GM21423 (cell line): Measurements from ENCODE around the gene CRYGA.
A peak's percentile ranks its signal among the peaks of the same experiment; 100 is the strongest.

Experiments
- ATAC-seq: cut with Tn5 transposase; IDR thresholded peaks from one replicate; pipeline ENCODE4 v1.9.1; 2021; ENCODE audit warnings: mild to moderate bottlenecking, moderate library complexity; ENCODE audit not compliant: unreplicated experiment

Gene CRYGA, protein sequence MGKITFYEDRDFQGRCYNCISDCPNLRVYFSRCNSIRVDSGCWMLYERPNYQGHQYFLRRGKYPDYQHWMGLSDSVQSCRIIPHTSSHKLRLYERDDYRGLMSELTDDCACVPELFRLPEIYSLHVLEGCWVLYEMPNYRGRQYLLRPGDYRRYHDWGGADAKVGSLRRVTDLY

DNA sequence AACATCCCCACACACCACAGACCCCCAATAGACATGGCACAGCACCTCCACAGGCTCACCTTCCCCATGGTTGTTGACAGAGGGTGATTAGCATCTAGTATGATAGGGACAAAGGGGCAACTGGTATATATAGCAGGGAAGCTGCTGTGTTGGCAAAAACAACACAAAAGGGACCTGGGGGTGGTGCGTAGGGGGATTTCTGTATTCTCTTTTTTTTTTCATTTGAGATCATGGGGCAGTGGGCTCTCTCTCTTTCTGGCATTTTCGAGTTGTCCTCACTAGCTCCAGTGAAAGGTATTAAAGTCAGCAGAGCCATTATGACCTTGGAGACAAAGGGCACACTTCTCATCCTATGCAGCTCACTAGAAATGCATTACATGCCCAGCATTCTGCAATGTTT lies at the start of gene CRYGA:
Gene CRYGA (minus strand): TSS at position 101 of the 400 bp plus-strand sequence. CDS start 33 bp downstream, at position 68.
- ATAC-seq = no peak

DNA sequence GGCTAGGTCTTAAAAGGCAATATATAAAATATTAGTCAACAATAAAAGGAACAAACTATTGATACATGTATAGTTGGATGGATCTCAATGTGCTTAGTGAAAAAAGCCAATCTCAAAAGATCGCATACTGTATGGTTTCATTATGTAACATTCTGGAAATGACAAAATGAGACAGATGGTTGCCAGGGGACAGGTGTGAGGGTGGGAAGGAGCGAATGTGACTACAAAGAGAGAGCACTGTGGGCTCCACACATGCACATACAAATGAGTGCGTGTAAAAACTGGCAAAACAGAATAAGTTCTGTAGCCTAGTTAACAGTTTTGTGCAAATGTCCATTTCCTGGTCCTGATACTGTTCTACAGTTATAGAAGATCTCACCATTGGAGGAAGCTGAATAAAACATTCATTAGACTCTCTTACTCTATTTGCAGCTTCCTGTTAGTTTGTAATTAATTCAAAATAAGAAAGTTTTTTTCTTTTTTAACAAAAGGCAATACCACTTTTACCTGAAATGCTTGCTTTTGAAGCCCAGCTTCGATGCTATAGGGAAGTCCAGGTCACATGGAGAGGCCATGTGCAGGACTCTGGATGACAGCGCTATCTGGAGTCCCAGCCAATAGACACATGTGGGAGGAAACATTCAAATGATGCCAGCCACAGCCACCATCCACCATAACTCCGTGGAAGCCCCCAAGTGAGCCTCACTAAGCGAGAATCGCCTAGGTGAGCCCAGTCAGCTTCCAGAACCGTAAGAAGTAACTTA lies 47.5 kb upstream of the CRYGA start:
- no peak for ATAC-seq

DNA sequence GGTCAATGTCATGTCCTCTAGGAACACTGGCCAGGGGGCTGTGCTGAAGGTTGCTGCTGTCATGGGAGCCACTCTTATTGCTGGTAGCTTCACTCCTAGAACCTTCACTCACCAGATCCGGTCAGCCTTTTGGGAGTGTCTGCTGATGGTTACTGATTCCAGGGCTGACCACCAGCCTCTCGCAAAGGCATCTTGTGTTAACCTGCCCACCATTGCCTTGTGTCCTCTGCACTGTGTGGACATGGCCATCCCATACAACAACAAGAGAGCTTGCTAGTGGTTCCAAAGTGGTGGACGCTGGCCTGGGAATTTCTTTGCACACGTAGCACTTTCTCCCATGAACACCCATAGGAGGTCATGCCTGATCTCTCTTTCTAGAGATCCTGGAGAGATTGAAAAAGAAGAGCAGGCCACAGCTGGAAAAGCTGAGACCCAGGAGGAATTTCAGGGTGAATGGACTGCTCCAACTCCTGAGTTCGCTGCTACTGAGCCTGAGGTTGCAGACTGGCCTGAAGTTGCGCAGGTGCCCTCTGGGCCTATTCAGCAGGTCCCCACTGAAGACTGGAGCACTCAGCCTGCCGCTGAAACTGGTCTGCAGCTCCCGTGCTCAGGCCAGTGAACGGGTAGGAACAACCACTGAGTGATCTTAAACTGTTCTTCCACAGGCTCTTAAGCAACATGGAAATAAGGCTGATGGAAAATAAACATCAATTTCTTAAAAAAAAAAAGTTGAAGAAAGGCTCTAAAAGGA lies 45.1 kb upstream of the CRYGA start:
- ATAC-seq = no peak

DNA sequence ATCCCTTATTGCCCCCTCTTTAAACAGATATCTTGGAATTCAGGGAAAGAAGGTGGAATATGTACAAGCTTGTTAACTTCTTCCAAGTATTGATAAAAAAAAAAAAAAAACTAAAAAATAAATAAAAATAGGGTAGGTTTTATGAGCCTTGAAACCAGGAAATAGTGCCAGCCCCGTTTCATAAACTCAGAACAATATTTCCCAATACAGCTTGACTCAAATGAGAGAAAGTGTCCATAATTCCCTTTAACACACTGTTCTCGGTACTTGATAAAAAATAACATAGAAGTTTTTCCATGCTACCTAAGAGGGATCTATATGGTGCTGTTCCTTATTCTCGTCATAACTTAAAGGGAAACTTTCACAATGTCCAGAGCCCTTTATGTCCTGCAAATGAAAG lies 44.4 kb upstream of the CRYGA start:
- no peak for ATAC-seq

DNA sequence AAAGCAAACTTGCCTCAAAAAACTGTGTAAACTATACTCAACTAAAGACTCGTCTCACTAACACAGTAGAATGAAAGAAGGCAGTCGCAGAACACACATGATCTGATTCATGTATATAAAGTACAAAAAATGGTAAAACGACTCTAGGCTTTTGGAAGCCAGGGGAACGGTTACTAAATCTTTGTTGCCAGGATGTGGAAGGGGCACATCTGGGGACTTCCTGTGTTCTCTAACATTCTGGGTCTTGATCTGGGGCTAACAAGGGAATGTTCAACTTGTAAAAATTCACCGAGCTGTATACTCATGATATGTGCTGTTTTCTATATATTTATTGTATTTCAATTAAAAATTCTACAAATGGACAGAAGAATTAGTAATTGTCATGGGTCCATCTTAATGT lies 40.8 kb upstream of the CRYGA start:
- no peak for ATAC-seq

DNA sequence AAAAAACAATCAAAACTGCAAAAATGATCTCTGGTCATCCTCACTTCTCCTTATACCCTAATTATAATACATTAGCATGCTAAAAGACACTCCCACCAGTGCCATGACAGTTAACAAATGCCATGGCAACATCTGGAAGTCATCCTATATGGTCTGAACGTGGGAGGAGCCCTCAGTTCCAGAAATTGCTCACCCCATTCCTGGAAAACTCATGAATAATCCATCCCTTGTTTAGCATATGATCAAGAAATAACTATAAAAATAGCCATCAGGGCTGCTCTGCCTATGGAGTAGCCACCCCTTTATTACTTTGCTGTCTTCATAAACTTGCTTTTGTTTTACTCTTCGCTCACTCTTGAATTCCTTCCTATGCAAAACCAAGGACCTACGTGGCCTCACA lies 32.1 kb upstream of the CRYGA start:
- ATAC-seq = no peak

DNA sequence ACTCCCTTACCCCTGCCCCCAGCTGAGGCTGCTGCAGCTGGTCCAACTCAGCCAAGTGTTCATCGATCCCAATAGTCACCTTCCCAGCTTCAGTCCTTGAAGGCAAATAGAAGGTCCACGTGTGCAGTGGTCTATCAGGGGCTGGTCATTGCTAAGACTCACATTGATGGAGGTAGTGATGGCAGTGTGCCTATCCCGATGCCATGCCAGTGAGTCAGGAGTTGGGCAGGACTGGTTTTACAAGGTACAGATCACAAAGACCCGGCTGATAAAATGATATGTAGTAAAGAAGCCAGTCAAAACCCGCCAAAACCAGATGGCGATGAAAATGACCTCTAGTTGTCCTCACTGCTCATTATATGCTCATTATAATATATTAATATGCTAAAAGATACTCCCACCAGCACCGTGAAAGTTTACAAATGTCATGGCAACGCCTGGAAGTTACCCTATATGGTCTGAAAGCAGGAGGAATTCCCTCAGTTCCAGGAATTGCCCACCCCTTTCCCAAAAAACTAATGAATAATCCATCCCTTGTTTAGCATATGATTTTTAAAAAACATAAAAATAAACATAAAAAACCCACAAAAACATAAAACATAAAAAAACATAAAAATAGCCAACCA lies 29.3 kb upstream of the CRYGA start:
- no peak for ATAC-seq

DNA sequence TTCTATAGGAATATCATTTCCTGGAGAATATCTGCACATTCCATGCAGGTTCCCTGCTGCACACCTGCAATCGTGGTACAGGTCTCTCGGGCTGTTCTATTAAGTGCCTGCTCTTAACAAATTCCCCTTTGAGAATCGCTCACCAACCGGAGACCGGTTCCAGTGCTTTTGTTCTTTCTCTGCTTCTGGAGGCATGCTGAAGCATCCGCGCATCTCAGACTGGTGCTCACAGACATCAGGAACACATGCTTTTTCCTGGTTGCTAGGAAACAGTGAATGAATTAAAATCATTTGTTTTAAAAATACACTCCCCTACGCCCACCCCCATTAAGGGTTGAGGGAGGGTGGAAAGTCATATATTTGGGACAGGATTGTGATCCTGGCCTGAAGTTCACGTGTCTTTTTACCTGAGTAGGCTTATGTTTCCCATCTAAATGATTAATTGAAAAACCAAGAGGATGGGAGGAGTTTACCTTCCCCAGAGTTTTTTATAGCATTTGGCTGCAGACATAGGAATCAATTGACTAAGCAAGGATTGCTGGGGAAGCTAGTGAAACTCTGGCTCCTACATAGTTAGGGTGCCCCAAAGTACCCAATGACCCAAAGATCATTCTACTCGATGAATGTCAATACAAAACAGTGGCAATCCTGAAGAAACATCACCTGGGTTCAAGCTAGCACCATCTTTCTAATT lies 26.6 kb upstream of the CRYGA start, which contains the start of gene C2orf80:
Gene C2orf80 (minus strand): TSS at position 221 of the 694 bp plus-strand sequence. CDS start 3,044 bp downstream, outside the sequence.
- no peak for ATAC-seq

DNA sequence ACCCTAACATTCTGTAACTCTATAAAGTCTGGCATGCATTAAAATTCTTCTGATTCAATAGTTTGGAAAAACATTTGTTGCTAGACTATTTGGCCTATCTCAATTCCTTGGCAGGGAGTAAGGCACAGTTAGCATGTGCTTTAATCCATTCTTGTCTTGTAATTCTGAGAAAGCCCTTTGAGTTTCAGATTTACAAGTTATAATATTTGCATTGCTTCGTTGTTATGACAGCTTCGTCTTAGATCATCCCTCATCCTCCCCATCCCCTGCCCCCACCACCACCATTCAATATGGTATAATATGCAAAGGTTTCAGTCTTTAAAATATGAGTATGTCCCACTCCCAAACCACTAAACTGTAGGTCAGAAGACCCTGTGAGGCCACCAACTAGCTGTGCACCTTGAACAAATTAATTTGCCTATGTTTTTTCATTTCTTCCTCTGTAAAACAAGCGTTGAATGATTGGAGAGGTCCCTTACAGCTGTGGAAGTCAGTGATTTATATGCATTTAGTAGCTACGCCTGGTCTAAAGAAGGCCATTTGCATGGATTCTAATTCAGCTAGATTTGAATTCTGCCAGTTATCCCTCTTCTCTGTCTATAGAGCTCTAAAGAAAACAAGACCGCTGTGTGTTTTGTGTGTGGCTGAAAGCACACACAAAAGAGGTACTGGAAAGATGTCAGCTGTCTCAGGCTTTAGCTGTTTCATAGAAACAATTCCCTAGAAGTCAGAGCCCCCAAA lies 25.9 kb upstream of the CRYGA start:
- no peak for ATAC-seq

DNA sequence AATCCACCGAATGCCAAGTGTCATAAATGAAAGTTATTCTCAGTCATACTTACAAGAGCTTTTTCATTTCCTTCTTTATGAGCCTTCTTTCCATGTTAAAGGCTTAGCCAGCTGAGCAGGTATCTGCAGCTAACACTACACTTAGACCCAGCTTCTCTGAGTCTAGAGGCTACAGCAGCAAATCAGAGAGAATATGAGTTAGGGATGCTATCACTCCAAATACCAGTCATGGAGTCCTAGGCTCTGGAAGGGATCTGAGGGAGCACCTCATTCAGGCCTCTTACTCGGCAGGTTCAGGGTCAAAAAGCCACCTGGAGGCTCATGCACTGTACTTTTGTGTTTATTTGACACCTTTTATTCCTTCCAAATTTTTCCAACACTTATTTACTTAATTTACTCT lies 23.5 kb upstream of the CRYGA start:
- no peak for ATAC-seq

DNA sequence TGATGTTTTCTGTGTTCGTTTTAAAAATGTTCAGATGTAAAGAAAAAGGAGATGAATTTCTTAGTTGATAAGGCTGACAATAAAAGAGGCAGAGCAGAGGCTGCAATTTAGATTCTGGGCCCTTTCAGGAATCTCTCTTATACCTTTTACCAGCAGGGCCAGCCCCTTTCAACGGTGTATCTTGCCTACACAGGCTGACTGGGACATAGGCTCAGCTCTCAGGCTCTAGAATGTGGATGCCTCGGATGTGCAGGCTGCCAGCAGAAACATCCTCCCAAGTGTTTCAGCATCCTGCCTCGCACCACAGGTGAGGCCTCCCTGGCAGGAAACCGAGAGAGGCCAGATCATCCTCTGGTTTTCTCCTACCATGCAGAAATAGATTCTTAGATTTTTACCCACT lies 23.1 kb upstream of the CRYGA start:
- no peak for ATAC-seq

DNA sequence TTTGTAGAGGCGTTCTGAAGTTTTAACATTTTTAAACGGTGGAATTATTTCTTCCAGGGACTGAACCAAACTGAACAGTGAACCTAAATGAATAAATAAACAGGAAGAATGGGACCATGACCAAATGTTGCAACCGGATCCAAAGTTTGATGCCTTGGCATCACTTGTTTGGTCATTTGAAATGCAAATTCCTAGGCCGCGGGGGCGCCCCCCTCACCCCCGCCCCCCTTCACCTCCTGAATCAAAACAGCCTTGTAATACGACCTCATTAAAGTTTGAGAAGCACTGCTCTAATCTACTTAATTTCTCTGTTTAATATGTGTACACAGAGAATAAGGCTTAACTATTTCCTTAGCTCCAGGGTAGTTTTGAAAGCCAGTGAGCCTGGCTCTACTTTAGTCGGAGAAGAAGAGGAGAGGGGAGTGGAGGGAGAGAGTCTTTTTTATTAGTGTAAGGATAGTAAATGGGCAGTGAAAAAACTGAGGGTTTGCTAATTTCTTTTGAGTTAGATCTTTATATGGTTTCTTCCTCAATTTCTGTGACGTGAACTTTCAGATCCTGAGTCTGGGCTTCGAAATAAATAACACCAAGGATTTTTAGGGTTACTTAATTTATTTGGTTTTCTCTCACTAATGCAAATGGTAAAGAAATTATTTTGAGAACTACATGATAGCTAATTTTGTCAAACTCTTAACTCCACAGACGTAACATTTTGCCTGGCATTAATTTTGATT lies 20.8 kb upstream of the CRYGA start:
- ATAC-seq = no peak

DNA sequence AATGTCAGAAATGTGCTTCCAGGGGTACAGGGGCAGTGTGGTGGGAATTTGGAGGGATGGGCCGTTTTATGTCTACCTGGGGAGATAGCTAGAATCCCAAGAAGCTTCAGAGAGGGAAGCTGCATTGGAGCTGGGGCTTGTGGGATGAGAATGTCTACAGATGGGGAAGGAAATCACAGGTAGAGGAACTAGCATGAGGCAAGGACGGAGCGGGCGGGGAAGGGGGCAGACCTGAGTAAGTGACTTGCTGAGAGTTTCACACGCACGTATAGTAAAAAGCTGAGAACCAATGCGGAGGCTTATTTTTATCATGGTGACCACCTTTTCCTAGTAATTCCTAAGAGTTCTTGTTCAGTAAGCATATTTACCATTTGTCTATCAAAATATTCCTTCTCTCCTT lies 20.1 kb upstream of the CRYGA start:
- ATAC-seq = no peak

DNA sequence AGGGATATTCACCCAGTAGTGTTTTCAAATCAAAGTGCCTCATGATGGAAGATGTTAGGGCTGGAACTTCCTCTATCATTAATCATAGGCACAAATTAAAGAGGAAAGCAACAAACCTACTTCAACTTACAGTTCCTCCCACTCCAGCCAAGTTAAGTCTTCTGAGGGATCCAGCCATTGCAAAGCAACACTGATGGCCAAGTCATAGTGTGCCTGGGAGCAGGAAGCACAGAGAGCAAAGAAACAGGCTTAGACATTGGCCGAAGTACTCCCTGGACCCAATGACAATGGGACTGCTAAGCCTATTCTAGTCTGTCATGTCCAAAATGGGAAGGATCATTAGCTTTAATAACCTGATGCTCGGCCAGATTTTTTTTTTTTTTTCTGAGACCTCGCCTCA lies 19.4 kb upstream of the CRYGA start:
- no peak for ATAC-seq

DNA sequence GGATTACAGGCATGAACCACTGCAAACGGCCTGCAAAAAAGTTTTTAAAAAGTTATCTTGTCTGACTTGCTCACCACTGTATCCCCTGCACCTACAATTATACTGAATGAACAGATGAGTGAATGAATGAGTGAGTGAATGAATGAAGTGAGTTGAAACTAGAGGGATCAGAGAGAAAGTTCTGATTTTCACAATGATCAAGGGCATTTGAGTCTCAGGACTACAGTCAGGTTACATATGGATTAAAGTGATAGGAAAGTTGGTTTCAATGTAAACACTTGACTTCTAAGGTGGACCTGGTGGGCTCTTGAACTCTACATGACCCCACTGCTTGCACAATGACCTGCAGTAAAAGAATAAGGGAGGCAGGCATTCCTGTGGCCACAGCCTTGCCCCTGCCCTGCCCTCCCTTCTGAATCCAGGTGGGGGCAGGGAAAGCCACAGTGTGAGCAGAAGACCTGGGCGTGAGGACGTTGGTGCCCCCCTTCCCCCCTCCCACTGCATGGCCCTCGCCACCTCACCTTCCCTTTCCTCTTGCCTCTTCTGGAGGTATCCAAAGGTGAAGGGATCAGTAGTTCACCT lies 15.7 kb upstream of the CRYGA start:
- ATAC-seq = no peak

DNA sequence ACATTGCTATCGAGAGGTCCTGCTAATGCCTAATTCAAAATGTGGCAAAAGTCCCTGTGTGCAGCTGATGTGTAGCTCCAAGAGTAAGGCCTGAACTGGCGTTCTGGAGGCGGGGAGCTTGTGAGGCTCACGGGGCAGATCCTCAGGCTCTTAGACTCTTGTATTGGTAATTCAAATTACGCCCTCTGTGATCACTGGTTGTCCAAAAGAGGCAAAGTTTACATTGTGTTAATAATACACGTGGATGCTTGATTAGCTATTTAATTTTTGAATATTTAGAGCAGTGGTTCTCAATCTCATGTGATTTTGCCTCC lies 12.4 kb upstream of the CRYGA start:
- ATAC-seq = no peak

DNA sequence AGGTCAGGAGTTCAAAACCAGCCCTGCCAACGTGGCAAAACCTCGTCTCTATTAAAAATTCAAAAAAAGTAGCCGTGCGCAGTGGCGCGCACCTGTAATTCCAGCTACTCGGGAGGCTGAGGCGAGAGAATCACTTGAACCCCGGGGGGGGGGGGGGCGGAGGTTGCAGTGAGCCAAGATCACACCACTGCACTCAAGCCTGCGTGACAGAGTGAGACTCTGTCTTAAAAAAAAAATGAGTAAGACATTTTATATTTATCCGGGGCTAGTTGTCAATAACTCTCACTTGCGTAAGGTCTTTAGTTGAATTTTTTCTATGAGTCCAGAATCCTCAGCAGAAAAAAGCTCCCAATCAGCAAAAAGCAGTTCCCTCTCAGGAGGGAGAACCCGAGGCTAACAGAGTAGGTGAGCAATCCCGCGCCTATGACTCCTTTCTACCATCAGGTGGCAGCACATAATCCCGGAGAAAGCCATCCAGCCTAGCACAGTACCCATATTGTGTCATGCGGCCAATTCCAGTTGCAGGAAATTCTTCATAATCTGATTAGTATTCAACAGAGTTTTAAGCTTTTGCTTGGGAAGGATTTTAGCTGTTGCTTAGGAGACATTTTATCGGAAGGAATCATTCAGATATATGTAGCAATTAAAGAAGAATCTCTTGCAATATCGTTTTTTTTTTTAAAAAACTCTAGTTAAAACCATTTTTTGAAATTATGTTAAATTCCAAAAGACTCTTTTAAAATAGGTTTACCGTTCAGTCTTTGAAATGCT lies 11.9 kb upstream of the CRYGA start:
- ATAC-seq = peak; percentile 99

DNA sequence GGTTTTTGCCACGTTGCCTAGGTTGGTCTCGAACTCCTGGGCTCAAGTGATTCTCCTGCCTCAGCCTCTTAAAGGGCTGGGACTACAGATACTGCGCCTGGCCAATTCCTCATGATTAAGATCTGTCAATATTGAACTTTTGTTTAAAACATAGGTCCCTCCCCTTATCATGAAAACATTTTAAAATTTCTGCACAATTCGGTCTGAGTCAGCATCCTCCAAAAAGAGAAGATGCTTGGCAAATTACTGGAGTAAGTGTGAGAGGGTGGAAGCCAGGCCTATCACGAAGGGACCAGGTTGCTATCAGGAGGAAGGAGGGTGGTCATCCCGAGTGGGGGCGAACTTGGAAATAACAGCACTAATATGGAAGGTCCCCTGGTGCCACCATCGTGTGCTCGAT lies 10.8 kb upstream of the CRYGA start:
- no peak for ATAC-seq

DNA sequence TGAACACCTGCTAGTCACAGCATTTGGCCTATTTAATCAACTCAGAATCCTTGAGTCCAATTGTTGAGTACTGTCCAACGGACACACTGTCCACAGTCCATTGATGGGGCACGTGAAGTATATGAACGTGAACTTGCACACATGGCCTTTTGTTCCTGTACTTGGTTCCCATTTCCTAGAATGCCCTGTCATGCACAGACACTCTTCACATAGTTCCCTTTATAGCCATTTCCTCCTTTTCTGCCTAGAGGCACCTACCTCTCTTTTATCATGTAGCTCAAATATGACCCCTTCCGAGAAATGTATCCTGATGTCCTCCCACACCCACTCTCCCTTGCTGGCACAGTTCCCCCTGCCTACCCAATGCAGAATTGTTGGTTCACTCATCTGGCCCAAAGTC lies 8.7 kb upstream of the CRYGA start:
- no peak for ATAC-seq
